Central memory CD8-positive, alpha-beta T cell (primary cell): ENCODE measurements around the gene ACY1.
A peak's percentile ranks its signal among the peaks of the same experiment; 100 is the strongest.

Experiments used
- ATAC-seq: fragments of 150-1000 bp; cut with Tn5 transposase; replicated peaks from 2 replicates; pipeline ENCODE4 v1.10.0; 2022; ENCODE audit warnings: mild to moderate bottlenecking, moderate FRiP score, moderate number of reproducible peaks; ENCODE audit not compliant: poor library complexity, severe bottlenecking; ENCODE audit errors: extremely low read depth
- DNase-seq, 2 donors: peaks; one replicate each; pipeline ENCODE4 v3.0.0; 2021; ENCODE audit warnings: low spot score in 2 of 2
- H3K27ac Mint-ChIP-seq: one replicate; pipeline ENCODE4 v1.8.0; 2022; ENCODE audit warnings: low read depth, mild to moderate bottlenecking, moderate library complexity, mixed read lengths
- H3K27me3 Mint-ChIP-seq: one replicate; pipeline ENCODE4 v1.8.0; 2022; ENCODE audit warnings: mixed read lengths
- H3K36me3 Mint-ChIP-seq: one replicate; pipeline ENCODE4 v1.8.0; 2022; ENCODE audit warnings: mild to moderate bottlenecking, moderate library complexity, mixed read lengths; ENCODE audit not compliant: insufficient read depth
- H3K4me1 Mint-ChIP-seq: one replicate; pipeline ENCODE4 v1.8.0; 2022; ENCODE audit warnings: mixed read lengths
- H3K4me3 Mint-ChIP-seq: one replicate; pipeline ENCODE4 v1.8.0; 2022; ENCODE audit warnings: mild to moderate bottlenecking, moderate library complexity, mixed read lengths
- H3K9me3 Mint-ChIP-seq: one replicate; pipeline ENCODE4 v1.8.0; 2022; ENCODE audit warnings: mixed read lengths

The ACY1 gene

DNA sequence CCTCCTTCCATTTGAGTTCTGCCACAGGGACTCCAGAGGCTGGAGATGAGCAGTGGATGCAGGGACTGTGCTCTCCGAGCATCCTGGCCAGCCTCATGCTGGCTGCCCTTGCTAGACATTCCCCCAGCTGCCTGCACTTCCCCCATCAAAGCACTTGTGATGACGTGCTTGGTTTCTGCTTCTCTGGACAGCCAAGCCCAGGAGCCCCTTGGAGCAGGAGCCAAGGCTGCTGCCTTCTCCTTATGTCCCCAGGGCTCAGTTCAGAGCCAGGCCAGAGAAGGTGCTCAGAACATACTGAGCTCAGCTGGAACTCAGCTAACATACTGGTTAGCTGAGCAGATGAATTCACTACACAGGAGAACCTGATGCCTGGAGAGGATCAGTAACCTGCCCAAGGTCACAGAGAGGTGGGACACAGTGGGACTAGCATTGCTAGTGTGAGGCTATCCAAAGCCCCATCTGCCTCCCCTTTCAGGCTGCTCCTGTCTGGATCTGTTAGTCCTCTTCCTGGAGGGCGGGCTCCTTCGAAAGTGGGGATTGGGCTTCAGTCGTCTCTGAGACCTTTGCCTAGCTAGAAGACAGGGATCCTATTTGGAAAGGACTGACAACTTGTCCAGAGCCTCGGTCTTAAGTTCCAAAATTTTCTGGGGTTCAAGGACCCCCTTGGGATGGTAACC is 20.3 kb upstream of the ACY1 start:
- H3K4me1 Mint-ChIP-seq, result peaks cover 17% of the 10 kb centered on the region
- H3K27me3 Mint-ChIP-seq, result peaks cover under 1% of the 10 kb centered on the region
- no peak for DNase-seq
- no peaks in the 10 kb centered on the region for H3K9me3 Mint-ChIP-seq
- ATAC-seq, result no peak
- no peak overlapping the region for H3K4me3 Mint-ChIP-seq
- H3K27ac Mint-ChIP-seq, result no peak overlapping the region
- peaks cover 4% of the 10 kb centered on the region for H3K36me3 Mint-ChIP-seq

DNA sequence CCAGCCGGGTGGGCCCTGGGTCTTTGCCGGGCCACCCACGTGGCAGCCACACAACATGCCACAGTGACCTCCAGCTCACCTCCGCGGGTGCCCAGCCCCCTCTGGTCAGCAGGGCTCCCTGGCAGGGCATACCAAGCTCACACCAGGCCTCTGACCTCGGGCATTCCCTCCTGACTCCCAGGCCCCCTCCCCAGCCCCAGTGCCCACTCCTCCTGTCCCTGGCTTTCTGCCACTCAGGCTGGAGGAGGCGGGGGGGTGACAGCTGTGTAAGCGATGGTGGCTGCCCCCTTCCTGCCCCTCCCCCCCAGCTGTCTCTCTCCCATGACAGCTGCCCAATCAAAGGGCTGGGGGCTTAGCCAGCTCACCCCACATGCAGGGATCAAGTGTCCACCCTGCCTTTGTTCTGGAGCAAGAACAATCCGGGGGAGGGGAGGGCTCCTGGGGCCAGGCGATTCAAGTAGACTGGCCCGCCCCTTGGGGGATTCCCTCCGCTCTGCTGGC is 19.3 kb upstream of the ACY1 start:
- H3K36me3 Mint-ChIP-seq, result peaks cover 4% of the 10 kb centered on the region
- H3K4me3 Mint-ChIP-seq, result no peak overlapping the region

DNA sequence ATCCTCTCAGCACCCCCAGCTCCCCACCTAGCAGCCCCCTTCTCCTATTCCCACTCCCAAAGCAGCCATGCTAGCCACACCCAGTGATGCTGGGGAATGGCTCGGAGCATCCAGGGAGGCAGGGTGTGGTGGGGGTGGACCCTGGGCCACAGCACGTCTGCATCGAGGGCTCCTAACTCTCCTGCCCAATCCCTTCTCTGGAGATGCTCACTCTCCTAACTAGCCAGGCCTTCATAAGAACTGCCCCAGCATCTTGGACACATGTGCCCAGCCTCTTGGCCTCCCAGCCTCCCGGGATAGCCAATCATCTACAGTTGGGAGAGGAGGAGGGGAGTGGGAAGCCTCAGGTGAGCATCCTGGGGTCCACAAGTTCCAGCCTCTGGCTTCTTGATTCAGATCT is 18.8 kb upstream of the ACY1 start:
- Mint-ChIP-seq H3K4me1 (peaks cover 26% of the 10 kb centered on the region), H3K9me3 (no peaks in the 10 kb centered on the region), H3K36me3 (peaks cover 3% of the 10 kb centered on the region), H3K27me3 (no peaks in the 10 kb centered on the region), H3K27ac (no peak overlapping the region), H3K4me3 (no peak overlapping the region)
- no peak for DNase-seq
- ATAC-seq, result no peak

More for the DNA sequence above, 19.3 kb upstream of the ACY1 start:
- no peak for DNase-seq
- Mint-ChIP-seq H3K4me1 (peaks cover 23% of the 10 kb centered on the region), H3K27me3 (no peaks in the 10 kb centered on the region), H3K27ac (no peak overlapping the region), H3K9me3 (no peaks in the 10 kb centered on the region)
- no peak for ATAC-seq

DNA sequence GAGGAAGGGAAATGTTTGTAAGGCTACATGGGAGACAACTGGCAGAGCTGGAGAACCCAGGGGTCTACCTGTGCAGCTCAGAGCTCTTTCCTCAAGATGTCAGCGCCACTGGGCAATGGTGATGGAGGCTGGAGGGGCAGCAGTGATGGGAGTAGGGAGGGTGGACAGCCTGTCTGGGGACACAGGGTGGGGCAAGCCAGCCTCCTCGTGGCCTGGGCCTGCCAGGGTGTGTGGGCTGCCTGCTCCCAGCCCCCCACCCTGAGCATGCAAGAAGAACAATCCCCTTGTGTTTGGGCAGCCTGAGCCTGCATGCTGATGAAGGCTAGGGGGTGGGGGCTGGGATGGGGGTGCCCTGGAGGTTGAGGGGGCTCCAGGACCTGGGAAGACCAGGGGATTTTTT is 17.3 kb upstream of the ACY1 start:
- ATAC-seq (no peak), DNase-seq (no peak)
- peak overlapping the region; percentile 35 for H3K27ac Mint-ChIP-seq
- H3K36me3 Mint-ChIP-seq, result peaks cover 3% of the 10 kb centered on the region
- H3K4me3 Mint-ChIP-seq, result peak overlapping the region; percentile 87
- H3K9me3 Mint-ChIP-seq, result no peaks in the 10 kb centered on the region
- H3K4me1 Mint-ChIP-seq, result peaks cover 30% of the 10 kb centered on the region
- H3K27me3 Mint-ChIP-seq, result no peaks in the 10 kb centered on the region

DNA sequence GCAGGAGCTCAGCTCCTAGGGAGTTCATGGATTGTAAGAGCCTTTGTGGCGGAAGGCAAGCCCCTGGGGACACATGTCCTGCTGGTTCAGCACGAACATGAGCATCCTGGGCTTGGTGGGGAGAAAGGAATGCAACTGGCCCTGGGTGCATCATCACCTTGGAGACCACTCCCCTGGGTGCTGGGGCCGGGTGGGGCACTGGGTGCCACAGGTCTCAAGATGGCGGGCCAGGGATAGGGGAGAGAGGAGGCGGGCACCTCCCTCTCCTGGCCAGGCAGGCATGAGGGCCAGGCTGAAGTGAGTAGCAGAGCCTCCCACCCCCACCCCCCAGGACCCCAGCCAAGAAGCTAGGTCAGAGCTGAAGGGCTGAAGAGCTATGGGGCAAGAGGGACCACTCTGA is 16.8 kb upstream of the ACY1 start:
- Mint-ChIP-seq H3K9me3 (no peaks in the 10 kb centered on the region), H3K4me3 (peak overlapping the region; percentile 87), H3K27me3 (no peaks in the 10 kb centered on the region), H3K27ac (peak overlapping the region; percentile 35), H3K4me1 (peaks cover 34% of the 10 kb centered on the region), H3K36me3 (peaks cover 3% of the 10 kb centered on the region)
- ATAC-seq, result no peak
- no peak for DNase-seq

DNA sequence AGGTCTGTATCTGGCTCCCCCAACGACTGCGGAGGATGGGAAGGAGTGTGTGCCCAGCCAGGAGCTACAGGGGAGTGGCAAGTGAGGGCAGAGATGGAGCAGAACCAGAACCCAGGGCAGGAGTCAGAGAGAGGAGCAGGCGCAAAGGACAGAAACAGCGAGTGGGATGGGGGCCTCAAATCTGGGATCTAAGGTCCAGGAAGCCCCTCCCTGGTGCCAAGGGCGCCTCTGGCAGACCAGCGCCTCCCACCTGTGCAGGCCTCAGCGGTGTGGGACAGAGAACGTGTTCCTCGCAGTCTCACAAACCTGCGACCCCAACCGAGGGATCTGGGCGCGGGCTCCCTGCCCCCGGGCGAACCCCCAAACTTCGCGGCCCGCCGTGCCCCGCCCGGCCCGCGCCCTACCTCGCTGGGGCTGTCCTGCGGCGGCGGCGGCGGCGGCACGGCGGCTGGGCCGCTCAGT is 16.4 kb upstream of the ACY1 start:
- Mint-ChIP-seq H3K4me3 (peak overlapping the region; percentile 87), H3K4me1 (peaks cover 35% of the 10 kb centered on the region), H3K27ac (peak overlapping the region; percentile 35), H3K27me3 (no peaks in the 10 kb centered on the region), H3K36me3 (peaks cover 3% of the 10 kb centered on the region), H3K9me3 (no peaks in the 10 kb centered on the region)
- peak; percentile 57 for ATAC-seq
- DNase-seq, result no peak

DNA sequence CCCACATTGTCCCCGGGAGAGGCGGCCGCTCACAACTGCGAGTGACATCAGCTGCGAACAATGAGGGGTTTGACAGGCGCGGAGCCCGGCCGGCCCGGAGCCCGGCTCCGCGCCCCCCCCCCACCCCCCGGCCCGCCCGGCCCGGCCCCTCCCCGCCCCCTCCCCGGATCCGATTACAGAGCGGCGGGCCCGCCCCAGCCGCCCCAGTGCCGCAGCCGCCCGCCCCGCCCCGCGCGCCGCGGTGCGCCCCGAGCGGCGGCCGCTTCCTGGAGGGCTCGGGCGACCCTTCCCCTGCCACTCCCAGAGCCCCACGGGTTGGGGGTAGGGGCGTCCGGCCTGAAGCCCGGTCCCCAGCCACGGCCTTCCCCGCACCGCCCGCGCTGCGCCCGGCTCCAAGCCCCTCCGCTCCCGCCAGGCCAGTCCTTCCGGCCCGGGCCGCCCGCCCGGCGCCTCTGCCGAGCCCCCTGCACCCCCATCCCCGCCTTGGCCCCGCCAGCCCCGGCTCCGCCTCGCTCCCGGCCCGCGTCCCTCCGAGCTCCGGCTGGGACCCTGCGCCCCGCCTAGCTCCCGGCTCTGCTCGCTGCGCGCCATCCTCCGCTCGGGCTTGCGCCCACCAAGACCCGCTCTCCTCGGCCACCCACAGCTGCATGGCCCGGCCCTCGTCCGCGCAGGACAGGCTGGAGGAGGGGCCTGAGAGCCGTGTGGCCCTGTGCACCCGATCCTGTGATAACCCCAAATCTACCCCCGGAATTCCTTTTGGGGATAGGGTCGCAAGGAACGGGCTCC is 15.8 kb upstream of the ACY1 start, which contains the start of gene PCBP4:
PCBP4 (minus strand) TSS at position 71 of the 786 bp plus-strand sequence. CDS start 6,214 bp downstream, outside the sequence.
- H3K4me3 Mint-ChIP-seq, result peak within 1 kb of the TSS; percentile 87
- no peaks in the 10 kb centered on the region for H3K27me3 Mint-ChIP-seq
- peaks cover 35% of the 10 kb centered on the region for H3K4me1 Mint-ChIP-seq
- ATAC-seq (peak; percentile 74), DNase-seq (no peak)
- no peaks in the 10 kb centered on the region for H3K9me3 Mint-ChIP-seq
- peak within 1 kb of the TSS; percentile 93 for H3K27ac Mint-ChIP-seq
- peaks cover 3% of the 10 kb centered on the region for H3K36me3 Mint-ChIP-seq

DNA sequence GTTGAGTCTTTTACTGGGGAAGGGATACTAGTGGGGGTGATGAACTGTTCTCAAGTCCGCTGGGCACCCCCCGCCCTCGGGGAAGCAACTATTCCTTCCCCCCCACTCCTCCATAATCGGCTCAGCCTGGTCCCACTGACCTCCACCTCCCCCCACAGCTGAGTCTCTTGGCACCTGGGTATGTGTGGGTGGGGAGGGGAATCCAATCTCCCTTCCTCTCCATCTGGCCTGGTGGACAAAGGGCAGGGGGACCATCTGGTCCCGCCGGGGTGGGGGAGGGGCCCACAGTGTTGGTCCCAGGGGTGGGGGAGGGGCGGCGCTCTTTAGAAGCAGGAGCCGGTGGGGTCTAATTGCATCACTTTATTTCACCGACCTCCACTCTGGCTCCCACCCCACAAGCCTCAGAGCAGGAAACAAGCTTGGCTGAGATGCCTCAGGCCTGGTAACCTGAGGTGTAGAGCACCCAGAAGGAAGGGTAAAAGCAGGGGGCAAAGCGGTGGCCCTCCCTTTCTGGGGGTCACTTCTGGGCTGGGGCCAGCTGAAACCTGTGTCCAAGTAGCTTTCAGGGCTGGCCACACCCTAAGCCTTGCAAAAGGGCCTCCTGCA is 15.1 kb upstream of the ACY1 start:
- Mint-ChIP-seq H3K36me3 (peaks cover 3% of the 10 kb centered on the region), H3K4me3 (peak overlapping the region; percentile 87), H3K27ac (peak overlapping the region; percentile 93), H3K4me1 (peaks cover 35% of the 10 kb centered on the region), H3K9me3 (no peaks in the 10 kb centered on the region), H3K27me3 (no peaks in the 10 kb centered on the region)
- ATAC-seq (no peak), DNase-seq (no peak)

DNA sequence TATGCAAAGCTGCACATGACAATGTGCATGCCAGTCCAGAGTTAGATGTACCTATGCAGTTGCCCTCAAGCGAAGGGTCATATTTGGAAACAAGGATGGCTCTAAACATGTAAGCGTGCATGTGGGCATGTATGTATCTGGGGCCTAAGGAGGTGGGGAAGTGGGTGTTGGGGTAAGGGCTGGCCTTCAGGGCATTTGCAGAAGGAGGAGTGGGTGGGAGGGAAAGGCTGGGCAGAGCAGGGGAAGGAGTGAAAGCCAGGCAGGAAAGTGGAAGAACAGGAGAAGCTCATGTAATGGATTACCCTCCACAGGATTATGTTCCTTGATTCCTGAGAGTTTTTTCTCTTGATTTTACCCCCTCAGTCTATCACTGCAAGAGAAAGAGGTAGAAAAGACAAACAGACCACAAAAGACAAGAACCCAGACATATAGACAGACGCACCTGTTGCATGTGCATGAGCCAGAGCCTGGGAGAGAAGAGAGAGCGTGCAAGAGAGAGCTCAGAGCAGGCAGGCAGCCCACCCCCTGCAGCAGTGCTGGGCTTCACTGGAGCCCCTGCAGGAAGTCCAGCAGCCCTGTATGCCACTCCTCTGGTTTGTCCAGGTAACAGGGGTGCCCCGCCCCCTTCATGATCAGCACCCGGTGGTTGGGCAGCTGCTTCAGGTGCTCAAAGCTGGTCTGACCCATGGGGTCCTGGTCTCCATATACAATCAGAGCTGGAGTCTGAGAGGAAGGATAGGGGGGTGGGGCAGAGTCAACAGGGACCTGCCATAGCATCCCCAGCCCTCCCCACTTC is 14.3 kb upstream of the ACY1 start:
- no peak overlapping the region for H3K27ac Mint-ChIP-seq
- H3K9me3 Mint-ChIP-seq, result no peaks in the 10 kb centered on the region
- H3K27me3 Mint-ChIP-seq, result no peaks in the 10 kb centered on the region
- peaks cover 11% of the 10 kb centered on the region for H3K36me3 Mint-ChIP-seq
- DNase-seq (no peak), ATAC-seq (no peak)
- peaks cover 42% of the 10 kb centered on the region for H3K4me1 Mint-ChIP-seq
- H3K4me3 Mint-ChIP-seq, result peak overlapping the region; percentile 87

DNA sequence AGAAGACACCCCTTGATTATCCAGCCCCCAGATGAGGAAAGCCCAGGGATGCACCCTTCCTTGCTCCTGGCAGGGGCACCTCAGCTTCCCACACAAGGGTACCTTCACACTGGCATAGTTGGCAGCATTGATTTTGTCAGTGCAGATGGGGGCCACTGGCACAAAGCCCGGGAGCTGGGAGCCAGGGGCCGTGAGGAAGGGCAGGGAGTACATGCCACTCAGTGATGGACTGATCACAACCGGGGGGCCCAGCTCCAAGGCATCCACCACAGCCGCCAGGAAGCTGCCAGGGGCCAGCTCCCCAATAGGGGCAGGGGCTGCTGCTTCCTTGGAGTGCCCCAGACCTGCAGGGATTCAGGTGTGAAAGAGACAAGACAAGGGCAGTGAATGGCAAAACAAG is 13.5 kb upstream of the ACY1 start:
- peaks cover 11% of the 10 kb centered on the region for H3K36me3 Mint-ChIP-seq
- no peak overlapping the region for H3K27ac Mint-ChIP-seq
- H3K27me3 Mint-ChIP-seq, result no peaks in the 10 kb centered on the region
- H3K4me3 Mint-ChIP-seq, result no peak overlapping the region
- H3K9me3 Mint-ChIP-seq, result no peaks in the 10 kb centered on the region
- DNase-seq, result no peak
- H3K4me1 Mint-ChIP-seq, result peaks cover 40% of the 10 kb centered on the region
- ATAC-seq, result no peak

DNA sequence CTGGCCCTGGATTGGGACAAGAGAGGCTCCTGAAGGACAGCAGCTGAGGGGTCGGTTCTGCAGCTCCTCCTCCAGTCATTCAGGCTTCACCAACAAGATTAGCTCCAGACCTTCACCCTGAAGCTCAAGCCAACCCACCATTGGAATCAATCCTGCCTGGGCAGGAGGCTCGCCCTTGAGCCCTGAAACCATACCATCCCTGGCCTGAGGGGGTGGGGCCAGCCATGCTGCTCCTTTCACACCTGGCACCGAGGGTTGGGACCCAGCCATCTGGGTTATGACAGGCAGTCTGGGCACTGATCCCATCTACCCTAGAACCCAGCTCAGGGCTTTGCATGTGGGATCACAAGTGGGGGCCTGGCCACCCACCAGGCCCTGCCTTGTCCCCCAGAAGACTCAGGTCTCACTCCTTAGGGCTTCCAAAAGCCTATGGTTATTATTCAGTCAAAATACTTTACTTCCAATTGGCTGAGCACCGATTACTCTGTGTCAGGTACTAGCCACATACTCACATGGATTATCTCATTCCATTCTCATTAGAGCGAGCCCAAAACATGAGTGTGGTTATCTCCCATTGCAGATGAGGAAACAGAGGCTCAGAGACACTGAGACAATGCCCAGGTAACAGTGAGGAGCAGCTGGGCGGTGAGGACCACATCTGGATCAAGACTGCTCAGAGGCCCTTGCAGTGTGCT is 12.6 kb upstream of the ACY1 start:
- H3K27ac Mint-ChIP-seq, result no peak overlapping the region
- H3K4me3 Mint-ChIP-seq, result no peak overlapping the region
- no peaks in the 10 kb centered on the region for H3K9me3 Mint-ChIP-seq
- peaks cover 38% of the 10 kb centered on the region for H3K4me1 Mint-ChIP-seq
- H3K36me3 Mint-ChIP-seq, result peaks cover 11% of the 10 kb centered on the region
- no peak for DNase-seq
- no peaks in the 10 kb centered on the region for H3K27me3 Mint-ChIP-seq
- no peak for ATAC-seq
